Ecto neural progenitor cell (in vitro differentiated cells): ENCODE measurements around the gene FRAT2.
"Not testable (repeated sequence)": the region's sequence is repeated elsewhere in the genome, so short reads cannot be mapped to it uniquely, and the experiment has no call there.

Experiments
- DNase-seq: peaks from one replicate; pipeline ENCODE4 v3.0.0-alpha.2; 2018; ENCODE audit warnings: low spot score

FRAT2 gene

DNA sequence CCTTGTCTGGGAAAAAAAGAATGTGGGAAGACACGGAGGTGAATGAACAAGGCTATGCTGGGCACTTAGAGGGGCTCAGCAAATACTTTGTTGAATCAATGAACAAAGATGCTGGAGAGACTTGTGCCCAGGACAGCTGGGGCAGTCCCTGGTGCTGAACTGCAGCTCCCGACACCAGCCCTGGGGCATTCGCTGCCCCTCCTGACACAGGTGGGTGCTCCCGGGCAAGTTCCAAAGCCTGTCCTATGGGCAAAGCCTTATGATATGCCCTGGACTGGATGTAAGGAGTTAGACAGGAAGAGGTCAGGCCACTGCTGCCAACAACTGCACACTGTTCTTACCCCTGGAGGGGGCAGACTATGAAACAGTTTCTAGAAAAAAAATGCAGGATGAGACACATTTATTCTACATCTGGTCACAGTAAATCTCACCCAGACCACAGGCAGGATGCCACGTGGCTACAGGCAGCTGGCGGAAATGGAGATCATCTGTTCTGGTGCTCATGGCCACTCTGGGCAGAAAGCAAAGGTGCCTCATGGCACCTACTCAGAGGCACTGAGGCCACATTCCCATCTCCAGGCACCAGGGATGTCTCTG lies 21.9 kb upstream of the FRAT2 start:
- no peak for DNase-seq

DNA sequence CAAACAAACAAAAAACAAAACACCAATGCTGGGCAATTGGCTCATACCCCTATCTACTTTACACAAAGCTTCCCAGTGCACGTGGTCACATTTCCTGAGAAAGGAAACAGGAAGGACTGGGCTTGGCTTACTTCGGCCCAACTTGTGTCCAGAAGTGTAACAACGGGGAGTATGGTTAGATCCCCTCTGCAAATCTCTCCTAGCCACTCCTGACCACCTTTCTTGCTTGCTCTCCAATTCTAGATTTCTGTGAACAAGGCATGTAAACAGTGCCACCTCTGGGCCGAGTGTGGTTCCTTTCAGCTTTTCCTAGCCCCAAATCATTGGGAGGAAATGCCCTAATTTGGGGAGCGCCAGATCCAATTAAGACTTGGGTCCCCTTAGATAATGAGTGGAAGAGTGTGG lies 21.0 kb upstream of the FRAT2 start:
- no peak for DNase-seq

DNA sequence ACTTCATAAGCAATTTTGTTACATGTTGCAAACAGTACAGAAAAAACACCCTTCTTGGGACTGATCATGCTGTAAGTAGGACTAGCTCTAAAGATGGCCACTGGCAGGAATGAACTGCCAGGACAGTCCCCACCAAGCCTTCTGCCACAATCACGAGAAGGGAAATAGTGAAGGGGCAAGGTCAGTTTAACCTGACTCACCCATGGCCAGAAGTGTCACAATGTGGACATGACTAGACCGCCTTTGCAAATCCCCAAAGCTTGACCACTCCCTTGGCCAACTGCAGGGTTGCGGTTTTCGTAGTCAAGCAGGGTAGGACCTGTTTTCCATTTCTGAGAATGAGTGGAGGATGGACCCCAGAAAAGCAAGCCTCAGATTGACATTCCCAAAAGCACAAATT lies 19.4 kb upstream of the FRAT2 start:
- DNase-seq, result no peak

DNA sequence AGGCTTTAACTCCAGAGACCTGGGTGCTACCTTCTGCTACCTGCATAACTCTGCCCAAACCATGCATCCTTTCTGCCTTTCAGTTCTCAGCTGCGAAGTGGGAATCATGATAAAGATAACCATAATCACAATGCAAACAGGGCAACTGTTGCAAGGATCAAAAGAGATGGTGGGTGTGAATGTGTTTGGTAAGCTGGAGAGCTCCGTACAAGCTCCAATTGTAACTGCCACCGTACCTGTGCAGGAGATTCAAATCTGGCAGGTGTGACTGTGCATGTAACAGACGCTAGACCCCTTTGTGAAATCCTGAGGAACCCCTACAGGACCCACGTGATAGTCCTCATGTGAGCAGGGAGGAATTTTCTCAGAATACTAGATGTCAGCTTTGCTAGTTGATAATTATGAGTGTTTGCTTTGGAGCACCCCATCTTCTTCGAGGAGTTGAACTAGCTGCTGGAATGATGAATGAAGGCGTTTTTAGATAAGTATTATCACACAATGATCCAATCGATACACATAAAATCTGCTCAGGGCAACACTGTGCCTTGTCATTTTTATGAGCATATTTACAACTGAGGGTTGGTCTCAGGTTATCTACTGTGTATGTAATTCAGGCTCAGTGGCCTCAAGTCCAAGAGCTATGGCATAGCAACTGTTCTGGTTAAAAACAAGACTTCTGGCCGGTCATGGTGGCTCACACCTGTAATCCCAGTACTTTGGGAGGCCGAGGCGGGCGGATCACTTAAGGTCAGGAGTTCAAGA lies 15.4 kb upstream of the FRAT2 start:
- DNase-seq, result no peak

DNA sequence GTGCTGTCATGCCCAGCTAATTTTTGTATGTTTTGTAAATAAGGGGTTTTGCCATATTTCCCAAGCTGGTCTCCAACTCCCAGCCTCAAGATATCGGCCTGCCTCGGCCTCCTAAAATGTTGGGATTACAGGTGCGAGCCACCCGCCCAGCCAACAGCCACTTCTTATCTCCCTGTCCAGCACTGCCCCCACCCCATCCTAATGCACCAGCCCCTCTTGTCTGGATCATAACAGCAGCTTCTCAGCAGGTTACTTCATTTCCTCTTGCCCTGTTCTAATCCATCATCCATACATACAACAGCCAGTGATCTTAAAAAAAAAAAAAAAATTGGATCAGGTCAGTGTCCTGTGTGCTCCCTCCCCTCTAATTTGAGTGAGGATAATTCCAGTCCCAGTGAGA lies 12.8 kb upstream of the FRAT2 start:
- no peak for DNase-seq

GRCh38 chr10:97343664-97344063 lies 9.1 kb upstream of the FRAT2 start:
- DNase-seq, result not testable (repeated sequence)

DNA sequence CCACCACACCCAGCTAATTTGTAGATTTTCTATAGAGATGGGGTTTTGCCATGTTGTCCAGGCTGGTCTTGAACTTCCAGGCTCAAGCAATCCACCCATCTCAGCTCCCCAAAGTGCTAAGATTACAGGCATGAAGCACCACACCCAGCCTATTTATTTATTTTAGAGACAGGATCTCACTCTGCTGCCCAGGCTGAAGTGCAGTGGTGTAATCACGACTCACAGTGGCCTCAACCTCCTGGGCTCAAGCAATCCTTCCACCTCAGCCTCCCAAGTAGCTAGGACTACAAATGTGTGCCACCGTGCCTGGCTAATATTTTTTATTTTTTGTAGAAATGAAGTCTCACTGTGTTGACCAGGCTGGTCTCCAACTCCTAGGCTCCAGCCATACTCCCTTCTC lies 6.9 kb upstream of the FRAT2 start:
- DNase-seq, result no peak

DNA sequence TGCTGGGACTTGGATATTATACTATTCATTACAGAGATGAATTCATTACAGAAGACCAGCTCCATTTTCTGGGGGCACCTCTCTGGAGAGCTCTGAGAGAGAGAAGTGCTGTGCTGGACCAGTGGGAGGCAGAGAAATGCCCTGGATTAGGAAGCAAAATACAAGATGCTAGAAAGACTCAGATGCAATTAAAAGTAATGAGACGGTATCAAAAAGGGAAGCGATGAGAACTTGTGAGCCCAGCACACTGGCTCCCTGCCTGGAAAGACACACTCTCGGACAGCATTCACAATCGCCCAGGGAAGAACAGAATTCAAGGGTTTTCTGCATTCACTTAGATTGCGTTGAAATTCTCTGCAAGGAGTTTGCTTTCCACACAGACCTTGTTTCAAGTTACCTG lies 3.5 kb upstream of the FRAT2 start:
- no peak for DNase-seq

- peak; percentile 68 for DNase-seq
These were observed 2.7 kb upstream of the FRAT2 start for GRCh38 chr10:97336942-97337831.

- no peak for DNase-seq
These were observed 1.9 kb upstream of the FRAT2 start for GRCh38 chr10:97336446-97336845.

DNA sequence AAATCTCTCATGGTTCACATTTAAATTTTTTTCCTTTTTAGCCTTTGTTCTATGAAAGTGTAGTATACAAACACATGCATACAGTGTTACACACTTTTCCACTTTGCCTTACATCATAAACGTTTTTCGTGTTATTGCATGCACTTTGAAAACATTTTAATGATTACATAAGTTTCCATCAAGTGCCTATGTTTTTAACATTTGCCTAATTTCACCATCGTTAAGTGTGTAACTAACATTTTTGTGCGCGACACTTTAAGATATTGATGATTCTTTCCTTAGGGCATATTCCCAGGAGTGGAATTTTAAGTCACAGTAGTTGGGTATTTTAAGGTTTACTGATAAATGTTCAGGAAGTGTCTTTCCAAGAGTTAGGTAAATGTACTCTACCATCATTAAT lies 1.5 kb upstream of the FRAT2 start:
- no peak for DNase-seq

DNA sequence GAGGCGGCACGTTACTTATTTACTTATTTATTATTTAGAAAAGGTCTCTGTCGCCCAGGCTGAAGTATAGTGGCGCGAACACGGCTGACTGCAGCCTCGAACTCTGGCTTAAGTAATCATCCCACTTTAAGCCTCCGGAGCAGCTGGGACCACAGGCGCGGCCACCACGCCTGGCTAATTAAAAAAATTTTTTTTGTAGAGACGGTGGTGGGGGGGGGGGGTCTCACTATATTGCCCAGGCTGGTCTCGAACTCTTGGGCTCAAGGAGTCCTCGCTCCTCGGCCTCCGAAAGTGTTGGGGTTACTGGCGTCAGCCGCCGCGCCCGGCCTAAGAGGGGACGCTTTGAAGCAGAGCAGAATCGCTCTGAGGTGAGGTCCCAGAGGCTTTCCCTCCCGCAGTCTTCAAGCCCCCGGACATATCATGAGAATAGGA lies 675 bp upstream of the FRAT2 start:
- no peak for DNase-seq

DNA sequence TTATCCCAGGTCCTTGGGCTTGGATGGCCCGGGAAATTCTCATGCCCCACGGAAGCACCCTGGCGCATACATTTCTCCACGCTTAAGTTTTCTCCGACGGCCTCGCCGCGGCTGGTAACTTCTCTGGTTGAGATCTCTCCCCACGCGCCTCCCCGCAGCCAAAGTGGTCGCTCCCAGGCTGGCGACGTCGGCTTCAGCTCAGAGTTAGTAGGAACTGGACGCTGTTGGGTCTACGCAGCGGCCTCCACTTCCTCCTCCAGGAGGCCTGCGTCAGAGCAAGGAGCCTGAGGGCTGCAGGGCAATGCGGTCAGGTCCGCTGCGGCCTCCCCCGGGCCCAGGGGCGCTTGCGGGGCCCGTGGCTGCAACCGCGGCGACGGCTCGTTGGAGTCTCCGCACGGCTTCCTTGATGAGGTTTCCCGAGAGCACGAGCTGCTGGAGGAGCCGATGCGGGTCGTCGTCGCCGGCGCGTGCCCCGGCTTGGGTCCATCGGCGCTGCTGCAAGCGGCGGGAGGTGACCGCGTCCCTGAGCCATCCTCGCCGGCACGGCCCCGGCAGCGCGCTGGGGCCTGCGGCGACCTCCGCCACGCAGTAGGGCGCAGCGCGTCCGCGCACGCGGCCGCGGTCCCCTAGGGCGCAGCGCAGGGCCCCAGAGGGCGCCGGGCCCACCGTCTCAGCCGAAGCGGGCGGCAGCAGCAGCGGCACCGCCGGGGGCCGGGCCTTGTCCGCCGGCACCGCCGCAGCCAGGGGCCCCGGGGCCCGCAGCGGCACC lies 744 bp downstream of the FRAT2 start:
- DNase-seq, result peak; percentile 74

DNA sequence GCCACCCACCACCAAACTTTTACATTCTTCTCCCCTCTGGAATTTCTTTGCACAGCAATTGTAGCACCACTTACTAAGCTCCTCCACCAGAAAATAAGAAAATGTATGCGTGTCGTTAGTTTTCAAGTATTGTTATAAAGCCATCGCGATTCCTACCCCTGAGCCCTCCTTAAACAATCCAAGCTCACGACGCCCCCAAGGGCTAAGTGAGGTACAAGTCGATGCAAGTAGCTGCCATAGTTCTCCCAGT lies 1.3 kb downstream of the FRAT2 start:
- no peak for DNase-seq

DNA sequence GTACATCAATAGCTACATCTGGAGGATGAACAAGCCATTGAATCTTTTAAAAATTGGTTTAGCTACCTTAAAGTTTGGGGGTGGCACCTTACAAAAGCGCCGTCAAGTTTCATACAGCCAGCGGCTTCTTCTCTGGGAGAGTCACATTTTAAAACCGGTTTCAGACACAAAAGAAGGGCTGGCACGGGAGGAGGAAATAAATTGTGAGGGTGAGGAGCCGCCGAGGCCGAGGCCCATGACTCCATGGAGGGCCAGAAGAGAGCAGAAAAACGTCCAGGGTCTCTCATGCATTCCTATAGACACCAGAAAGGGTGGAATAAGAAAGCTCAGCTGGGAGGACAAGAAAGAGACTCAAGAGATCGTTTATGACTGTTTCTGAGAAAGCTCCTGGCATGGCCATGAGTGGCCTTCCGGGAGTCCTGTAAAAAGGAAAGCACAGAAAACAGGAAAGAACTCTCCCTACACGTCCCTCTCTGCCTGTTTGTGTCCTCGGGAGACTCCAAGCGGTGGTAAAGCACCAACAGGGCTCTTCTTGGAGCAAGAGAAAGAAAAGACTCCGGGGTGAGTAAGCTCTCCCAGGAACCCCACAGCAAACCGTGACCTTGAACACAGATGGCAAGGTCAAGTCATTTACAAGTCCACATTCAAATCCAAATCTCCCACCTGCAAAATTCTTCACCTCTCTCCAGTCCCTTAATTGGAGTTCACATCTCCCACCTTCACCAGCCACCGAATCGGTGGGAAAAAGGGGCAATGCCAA lies 1.8 kb downstream of the FRAT2 start:
- peak; percentile 48 for DNase-seq

- DNase-seq, result no peak
These were observed 3.3 kb downstream of the FRAT2 start for GRCh38 chr10:97331153-97331703.

DNA sequence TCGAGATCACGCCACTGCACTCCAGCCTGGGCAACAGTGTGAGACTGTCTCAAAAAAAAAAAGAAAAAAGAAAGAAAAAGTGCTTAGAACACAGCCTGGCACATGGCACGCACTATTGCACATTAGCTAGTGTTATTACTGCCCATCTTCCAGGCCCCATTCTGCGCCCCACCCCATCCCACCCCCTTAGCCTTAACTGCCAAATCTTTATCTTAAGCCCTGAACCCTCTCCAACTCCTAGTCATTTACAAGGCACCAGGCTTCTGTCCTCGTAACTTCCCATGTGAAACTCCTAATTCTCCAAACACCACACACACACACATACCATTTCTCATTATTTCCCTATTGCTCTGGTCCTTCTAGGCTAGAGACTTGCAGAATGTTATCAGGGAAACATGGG lies 4.8 kb downstream of the FRAT2 start:
- no peak for DNase-seq

DNA sequence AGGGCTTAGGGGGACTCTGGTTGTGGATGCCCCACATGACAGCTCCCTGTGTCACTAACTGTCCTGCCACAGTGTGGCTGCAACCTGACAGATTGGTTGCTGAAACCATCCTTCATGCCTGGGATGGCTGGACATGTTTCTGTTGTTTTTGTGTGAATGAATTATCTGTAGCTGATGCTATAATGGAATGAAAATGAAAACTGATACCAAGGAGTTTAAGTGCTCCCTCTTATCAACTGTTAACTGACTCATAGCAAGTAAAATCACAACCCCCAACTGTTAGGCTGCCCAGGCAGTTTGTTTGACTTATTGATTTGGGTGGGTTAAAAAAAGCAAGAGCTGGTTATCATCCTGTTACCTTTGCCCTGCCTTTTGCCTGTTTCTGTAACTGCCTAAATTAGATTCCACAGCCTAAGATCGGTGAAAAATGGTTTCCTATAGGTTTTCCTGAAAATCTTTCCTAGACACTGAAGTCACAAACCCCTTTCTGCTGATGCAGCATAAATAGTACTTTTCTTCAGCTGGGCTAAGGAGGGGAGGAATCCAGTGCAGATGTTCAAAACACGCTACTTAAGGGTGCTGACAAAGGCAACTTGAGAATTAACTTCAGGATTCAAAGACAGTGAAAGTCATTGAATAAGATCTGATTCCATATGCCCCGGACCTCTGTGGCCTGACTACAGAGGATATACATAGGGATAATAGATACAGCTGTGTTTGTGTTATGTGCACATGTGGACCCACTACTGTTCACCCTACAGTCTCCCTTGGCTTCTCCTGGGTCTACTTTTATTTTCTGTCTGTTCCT lies 5.7 kb downstream of the FRAT2 start:
- DNase-seq, result no peak

DNA sequence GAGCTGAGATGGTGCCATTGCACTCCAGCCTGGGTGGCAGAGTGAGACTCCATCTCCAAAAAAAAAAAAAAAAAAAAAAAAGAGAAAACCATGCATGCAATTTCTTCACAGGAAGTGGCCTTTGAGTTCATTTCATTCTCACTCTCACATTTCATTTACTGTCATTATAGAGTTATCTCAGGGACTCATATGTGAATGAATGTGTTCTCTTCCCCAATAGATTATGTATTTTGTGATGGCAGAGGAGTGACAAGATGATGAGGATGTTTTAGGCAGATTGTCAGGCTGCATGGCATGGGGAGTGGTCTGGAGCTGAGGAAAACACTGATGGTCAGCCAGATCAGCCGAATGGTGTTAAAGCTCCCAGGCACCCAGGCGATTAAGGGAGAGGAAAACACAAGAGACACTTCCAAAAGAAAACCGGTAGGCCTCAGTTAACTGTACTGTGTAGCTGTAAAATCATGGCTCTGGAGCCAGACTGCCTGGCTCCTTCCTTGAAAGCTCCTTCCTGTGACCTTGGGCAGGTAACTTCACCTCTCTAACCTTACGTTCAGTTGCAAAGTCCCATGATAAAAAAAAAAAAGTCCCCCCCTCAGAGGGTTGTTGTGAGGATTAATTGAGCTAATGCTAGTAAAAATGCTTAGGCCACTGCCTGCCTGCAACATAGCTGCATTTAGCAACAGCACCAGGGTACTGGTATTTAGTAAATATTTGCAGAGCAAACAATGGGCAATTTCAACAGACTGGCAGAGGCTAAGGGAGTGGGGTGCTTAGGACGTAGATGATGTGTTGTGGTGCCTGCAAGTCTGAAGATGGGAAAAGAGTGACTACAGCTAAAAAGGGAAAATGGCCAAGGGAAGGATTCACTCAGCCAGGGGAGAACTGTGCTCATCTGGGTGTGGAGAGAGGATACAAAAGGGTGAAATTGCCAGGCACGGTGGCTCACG lies 6.9 kb downstream of the FRAT2 start:
- DNase-seq, result no peak
